Stomach (tissue), 4 donors: Measurements from ENCODE around the gene FNDC11.
"Not testable (repeated sequence)": the region's sequence is repeated elsewhere in the genome, so short reads cannot be mapped to it uniquely, and the experiment has no call there.

Source experiments
- CTCF ChIP-seq, 7 experiments: fragments of 450-650 bp in 4 of 7; fragments of 200-600 bp in 3 of 7; sonication (generic) in 3 of 7; IDR thresholded peaks; one replicate each; pipeline ENCODE4 v1.5.1; 2016 to 2019; ENCODE audit warnings: antibody characterized with exemption in 7 of 7, control low read depth in 2 of 7, mild to moderate bottlenecking in 1 of 7
- EP300 ChIP-seq: sonication (generic); formaldehyde crosslinking; IDR thresholded peaks from one replicate; pipeline ENCODE4 v1.6.1; 2017; ENCODE audit warnings: antibody characterized with exemption

DNA sequence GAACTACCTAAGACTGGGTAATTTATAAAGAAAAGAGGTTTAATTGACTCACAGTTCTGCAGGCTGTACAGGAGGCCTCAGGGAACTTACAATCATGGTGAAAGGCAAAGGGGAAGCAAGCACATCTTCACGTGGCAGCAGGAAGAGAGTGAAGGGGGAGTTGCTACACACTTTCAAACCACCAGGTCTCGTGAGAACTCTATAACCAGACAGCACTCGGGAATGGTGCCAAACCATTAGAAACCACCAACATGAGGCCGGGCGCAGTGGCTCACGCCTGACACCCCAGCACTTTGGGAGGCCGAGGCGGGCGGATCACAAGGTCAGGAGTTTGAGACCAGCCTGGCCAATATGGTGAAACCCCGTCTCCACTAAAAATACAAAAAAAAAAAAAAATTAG is 39.4 kb upstream of the FNDC11 start:
- TF ChIP-seq EP300; CTCF (IDR thresholded peaks at IDR 0.05): not testable (repeated sequence)
